GM23248 (cell line): ENCODE results near the gene RHOT2.

ENCODE experiments used
- EZH2 ChIP-seq: fragments of 200-600 bp; sonication (generic); IDR thresholded peaks from 2 replicates; pipeline ENCODE4 v1.6.1; 2018; ENCODE audit warnings: antibody characterized with exemption, mild to moderate bottlenecking; ENCODE audit not compliant: insufficient read depth, poor library complexity, severe bottlenecking
- EZH2phosphoT487 ChIP-seq: fragments of 200-600 bp; sonication (generic); IDR thresholded peaks from 2 replicates; pipeline ENCODE4 v1.6.1; 2018; ENCODE audit warnings: antibody characterized with exemption, moderate library complexity, mild to moderate bottlenecking, low read depth; ENCODE audit not compliant: insufficient read depth

GRCh38 chr16:625117-625976, 42.6 kb upstream of the RHOT2 start:
- TF ChIP-seq EZH2phosphoT487 (no peak), EZH2 (no peak)
